GM18868 (cell line): ENCODE measurements around the gene CYLC1.
A peak's percentile ranks its signal among the peaks of the same experiment; 100 is the strongest.

Source experiments
- ATAC-seq: cut with Tn5 transposase; IDR thresholded peaks from one replicate; pipeline ENCODE4 v1.9.1; 2021; ENCODE audit warnings: mild to moderate bottlenecking, moderate library complexity; ENCODE audit not compliant: unreplicated experiment

CYLC1 gene

GRCh38 chrX:83860846-83861245, at the start of gene CYLC1:
CYLC1 (plus strand) TSS chrX:83861146; CDS start chrX:83861183, 37 bp downstream.
- ATAC-seq, result no peak

GRCh38 chrX:83819304-83819703, 41.6 kb upstream of the CYLC1 start:
- ATAC-seq, result no peak

DNA sequence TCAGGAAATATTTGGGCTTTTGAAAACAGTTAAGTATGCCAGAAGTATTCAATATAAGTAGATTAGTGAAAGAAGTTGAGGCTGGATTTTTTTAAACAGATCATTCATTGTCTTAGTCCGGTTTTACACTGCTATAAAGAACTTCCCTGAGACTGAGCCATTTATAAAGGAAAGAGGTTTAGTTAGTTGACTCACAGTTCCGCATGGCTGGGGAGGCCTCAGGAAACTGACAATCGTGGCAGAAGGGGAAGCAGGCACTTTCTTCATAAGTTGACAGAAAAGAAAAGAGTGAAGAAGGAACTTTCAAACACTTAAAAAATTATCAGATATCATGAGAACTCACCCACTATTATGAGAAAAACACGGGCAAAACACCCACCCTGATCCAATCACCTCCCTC, 31.1 kb upstream of the CYLC1 start:
- ATAC-seq, result peak; percentile 80

DNA sequence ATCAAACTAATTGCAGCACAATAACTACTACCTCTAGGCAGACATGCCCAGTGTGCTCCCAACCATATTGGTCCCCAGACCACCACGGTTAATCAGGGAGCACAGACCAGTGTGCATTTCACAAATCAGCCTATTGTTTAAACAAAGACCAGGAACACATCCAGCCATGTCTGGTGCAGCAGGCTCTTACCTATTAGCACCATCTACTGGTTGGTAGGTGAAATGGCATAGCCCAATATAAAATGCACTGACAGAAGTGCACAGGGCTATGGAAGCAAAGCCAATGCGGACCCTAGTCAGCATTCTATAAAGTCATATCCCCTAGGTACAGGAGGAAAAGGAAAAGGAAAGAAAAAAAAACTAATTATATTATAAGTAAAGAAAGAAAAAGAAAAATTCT, 15.5 kb upstream of the CYLC1 start:
- ATAC-seq, result peak; percentile 100

GRCh38 chrX:83847339-83847738, 13.6 kb upstream of the CYLC1 start:
- no peak for ATAC-seq

- no peak for ATAC-seq
Observed at GRCh38 chrX:83888585-83888984, 27.6 kb downstream of the CYLC1 start.

- no peak for ATAC-seq
Observed at GRCh38 chrX:83892433-83892832, 31.5 kb downstream of the CYLC1 start.

DNA sequence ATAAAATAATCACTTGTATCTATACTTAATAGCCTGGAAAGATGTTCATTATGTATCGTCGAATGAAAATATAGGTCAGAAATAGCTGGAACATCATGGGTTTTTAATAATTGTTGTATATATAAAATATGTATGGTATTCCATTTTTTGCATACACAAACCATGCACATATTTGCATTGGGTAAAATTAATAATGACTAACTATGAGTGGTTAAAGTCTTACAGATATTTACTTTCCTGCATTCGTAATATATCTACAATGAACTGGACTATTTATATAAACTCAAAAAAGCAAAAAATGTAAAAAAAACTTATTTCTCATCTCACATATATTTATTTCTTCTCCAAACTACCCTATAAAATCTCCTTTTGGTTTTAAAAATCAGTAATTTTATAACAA, 46.0 kb downstream of the CYLC1 start:
- ATAC-seq, result no peak

GRCh38 chrX:83916525-83916924, 55.6 kb downstream of the CYLC1 start:
- no peak for ATAC-seq

DNA sequence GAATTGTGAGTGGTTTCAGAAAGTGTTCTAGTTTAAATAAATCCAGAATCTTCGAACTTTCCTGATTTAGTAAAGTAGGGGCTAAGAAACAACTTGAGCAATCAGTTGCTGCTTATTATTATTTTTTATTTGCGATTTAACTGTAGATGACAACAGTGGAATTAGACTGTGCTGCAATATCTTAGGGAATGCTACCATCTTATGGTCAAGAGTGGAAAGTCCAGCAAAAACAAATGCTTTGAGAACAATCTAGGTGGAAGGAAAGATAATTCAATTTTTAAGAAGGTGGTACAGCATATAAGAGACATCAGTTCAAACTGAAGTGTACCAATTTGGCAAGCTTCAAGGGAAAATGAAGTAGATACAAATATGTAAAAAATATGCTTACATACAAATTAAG, 73.3 kb downstream of the CYLC1 start:
- no peak for ATAC-seq
